ENCODE measurements around the gene ZNF793. TPM values are rescaled to one million over a fixed set of nuclear protein-coding genes. Genes with fewer than 3 reads are reported as not detected.

ZNF793 gene
- total RNA-seq, 1 donor from 2014 or later: 3.6 TPM

DNA sequence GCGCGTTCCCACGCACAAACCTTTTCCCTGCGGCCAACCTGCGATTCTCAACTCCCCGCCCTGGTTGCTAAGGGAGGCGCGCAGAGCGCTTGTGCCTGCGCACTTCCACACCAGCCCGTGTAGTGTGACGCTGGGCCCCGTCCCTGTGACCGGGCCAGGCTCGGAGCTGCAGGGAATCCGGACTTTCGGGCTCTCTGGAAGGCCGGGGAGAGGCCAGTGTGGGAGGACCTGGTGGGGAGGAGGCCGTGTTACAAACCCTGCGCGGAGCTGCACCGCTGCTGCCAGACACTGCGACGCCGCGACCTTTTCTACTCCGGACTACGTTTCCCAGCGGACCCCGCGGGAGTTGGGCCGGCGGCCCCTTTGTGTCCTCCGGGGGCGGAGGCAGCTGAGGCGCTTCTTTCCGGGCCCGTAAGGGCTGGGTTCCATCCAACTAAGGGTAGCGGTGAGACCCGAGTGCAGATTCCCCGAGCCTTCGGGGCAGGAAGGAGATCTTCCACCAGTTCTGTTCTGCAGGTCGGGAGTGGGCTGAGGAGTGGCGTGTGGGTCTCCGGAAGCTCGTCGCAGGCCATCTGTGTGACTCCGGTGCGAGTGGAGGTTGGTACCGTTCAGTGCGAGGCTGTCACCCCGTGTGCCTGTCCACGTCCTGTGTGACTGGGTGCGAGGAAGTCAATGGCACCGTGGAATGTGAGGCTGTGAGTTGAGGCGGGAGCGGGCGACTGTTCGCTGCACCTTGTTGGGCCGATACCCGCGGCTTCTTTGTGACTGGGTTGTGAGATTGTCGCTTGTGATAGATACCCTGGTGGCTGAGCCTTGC is 37.6 kb upstream of the ZNF793 start, which contains the start of gene ZNF570:
Gene ZNF570, plus strand, starts transcription at position 396 of the 817 bp plus-strand sequence. CDS start 999 bp downstream, outside the sequence.
- Histone ChIP-seq H3K36me3 (peaks cover 10 to 22% of the 10 kb centered on the region in 2 donors), H3K27me3 (no peaks in the 10 kb centered on the region), H3K27ac (peak within 1 kb of the TSS; percentile 92 to 95), H3K4me3 (peak within 1 kb of the TSS; percentile 66 to 83), H3K4me1 (peaks cover 6 to 7% of the 10 kb centered on the region in 2 donors), H3K9me3 (peaks cover 0 to 33% of the 10 kb centered on the region in 2 donors)
- TF ChIP-seq, protein P1, sequence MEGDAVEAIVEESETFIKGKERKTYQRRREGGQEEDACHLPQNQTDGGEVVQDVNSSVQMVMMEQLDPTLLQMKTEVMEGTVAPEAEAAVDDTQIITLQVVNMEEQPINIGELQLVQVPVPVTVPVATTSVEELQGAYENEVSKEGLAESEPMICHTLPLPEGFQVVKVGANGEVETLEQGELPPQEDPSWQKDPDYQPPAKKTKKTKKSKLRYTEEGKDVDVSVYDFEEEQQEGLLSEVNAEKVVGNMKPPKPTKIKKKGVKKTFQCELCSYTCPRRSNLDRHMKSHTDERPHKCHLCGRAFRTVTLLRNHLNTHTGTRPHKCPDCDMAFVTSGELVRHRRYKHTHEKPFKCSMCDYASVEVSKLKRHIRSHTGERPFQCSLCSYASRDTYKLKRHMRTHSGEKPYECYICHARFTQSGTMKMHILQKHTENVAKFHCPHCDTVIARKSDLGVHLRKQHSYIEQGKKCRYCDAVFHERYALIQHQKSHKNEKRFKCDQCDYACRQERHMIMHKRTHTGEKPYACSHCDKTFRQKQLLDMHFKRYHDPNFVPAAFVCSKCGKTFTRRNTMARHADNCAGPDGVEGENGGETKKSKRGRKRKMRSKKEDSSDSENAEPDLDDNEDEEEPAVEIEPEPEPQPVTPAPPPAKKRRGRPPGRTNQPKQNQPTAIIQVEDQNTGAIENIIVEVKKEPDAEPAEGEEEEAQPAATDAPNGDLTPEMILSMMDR (IDR thresholded peaks at IDR 0.05): no peak
- intact Hi-C loops (cut with DNase I): loop anchor here (1.0 to 10.0 kb wide), 7 partner anchors 37 to 784 kb away; partner anchors contain the start of genes ZNF383, ZNF420, ZNF567 and ZNF585A
- peak; percentile 25 to 93 for DNase-seq (ENCODE audit: low spot score in 2 of 2)

DNA sequence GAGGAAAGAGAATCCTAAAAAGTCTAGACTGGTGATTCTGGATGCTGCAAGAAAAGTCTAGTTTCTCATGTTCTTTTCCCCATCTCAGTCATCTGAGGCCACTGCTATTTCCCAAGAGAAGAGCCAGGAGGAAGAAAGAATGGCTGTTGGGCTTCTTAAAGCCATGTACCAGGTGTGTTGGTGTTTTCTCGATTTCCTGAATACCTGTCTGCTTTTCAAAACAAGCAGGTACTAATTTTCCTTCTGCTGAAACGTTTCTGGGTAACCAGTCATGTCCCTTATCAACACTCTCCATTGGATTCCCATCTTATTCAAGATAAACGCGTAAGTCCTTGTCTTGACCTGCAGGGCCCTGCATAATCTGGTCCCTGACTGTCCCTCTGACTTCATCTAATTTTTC is 36.5 kb upstream of the ZNF793 start:
- Histone ChIP-seq H3K4me3 (peak overlapping the region; percentile 66 to 83), H3K4me1 (peaks cover 6 to 7% of the 10 kb centered on the region in 2 donors), H3K27ac (no peak overlapping the region), H3K27me3 (no peaks in the 10 kb centered on the region), H3K9me3 (peaks cover 3 to 40% of the 10 kb centered on the region in 2 donors), H3K36me3 (peaks cover 9 to 23% of the 10 kb centered on the region in 2 donors)
- TF ChIP-seq, protein P1 (IDR thresholded peaks at IDR 0.05): no peak
- no peak for DNase-seq (ENCODE audit: low spot score in 2 of 2)
- intact Hi-C loops (cut with DNase I): no loop called here

DNA sequence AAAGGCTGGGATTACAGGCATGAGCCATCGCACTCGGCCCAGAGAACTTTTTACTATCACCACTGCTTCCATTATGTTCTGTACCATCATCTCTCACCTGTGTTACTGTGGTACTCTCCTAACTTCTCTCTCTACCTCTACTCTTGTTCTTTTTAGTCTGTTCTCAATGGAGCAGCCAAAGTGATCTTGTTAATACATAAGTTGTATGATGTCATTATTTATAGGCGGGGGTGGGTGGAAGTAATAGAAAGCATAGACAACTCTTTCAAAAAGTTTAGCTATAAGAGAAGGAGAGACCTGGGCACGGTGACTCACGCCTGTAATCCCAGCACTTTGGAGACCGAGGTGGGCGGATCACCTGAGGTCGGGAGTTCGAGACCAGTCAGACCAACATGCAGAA is 34.6 kb upstream of the ZNF793 start:
- Histone ChIP-seq H3K36me3 (peaks cover 26 to 43% of the 10 kb centered on the region in 2 donors), H3K9me3 (peaks cover 11 to 53% of the 10 kb centered on the region in 2 donors), H3K27ac (no peak overlapping the region), H3K4me3 (no peak overlapping the region), H3K4me1 (peaks cover 6 to 7% of the 10 kb centered on the region in 2 donors), H3K27me3 (no peaks in the 10 kb centered on the region)
- intact Hi-C loops (cut with DNase I): no loop called here
- no peak for DNase-seq (ENCODE audit: low spot score in 2 of 2)
- TF ChIP-seq, protein P1 (IDR thresholded peaks at IDR 0.05): no peak

DNA sequence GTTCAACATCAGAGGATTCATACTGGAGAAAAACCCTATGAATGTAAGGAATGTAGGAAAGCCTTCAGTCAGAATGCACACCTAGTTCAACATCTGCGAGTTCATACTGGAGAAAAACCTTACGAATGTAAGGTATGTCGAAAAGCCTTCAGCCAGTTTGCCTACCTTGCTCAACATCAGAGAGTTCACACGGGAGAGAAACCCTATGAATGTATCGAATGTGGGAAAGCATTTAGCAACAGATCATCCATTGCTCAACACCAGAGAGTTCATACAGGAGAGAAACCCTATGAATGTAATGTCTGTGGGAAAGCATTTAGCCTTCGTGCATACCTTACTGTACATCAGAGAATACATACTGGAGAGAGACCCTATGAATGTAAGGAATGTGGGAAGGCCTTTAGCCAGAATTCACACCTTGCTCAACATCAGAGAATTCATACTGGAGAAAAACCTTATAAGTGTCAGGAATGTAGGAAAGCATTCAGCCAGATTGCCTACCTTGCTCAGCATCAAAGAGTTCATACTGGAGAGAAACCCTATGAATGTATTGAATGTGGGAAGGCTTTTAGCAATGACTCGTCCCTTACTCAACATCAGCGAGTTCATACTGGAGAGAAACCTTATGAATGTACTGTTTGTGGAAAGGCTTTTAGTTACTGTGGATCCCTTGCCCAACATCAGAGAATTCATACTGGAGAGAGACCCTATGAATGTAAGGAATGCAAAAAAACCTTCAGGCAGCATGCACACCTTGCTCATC is 22.2 kb upstream of the ZNF793 start:
- Histone ChIP-seq H3K4me1 (no peaks in the 10 kb centered on the region), H3K27me3 (no peaks in the 10 kb centered on the region), H3K36me3 (peaks cover 66 to 68% of the 10 kb centered on the region in 2 donors), H3K4me3 (peak overlapping the region in 1 of 2 donors; percentile 12), H3K9me3 (peaks cover 96 to 100% of the 10 kb centered on the region in 2 donors), H3K27ac (no peak overlapping the region)
- DNase-seq (ENCODE audit: low spot score in 2 of 2): no peak
- TF ChIP-seq, protein P1 (IDR thresholded peaks at IDR 0.05): no peak
- intact Hi-C loops (cut with DNase I): no loop called here

DNA sequence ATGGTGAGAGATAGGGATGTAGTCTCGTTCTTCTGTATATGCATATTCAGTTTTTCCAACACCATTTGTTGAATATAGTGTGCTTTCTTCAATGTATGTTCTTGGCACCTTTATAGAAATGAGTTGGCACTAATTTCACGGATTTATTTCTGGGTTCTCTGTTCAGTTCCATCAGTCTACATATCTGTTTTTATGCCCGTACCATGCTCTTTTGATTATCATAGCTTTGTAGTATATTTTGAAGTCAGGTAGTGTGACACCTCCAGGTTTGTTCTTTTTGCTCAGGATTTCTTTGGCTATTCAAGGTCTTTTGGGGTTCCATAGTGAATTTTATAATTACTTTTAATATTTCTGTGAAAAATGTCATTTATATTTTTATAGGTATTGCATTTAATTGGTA is 14.5 kb upstream of the ZNF793 start:
- Histone ChIP-seq H3K4me3 (no peak overlapping the region), H3K9me3 (peaks cover 54 to 97% of the 10 kb centered on the region in 2 donors), H3K27me3 (no peaks in the 10 kb centered on the region), H3K27ac (no peak overlapping the region), H3K36me3 (no peaks in the 10 kb centered on the region), H3K4me1 (no peaks in the 10 kb centered on the region)
- no peak for DNase-seq (ENCODE audit: low spot score in 2 of 2)
- intact Hi-C loops (cut with DNase I): no loop called here
- TF ChIP-seq, protein P1 (IDR thresholded peaks at IDR 0.05): no peak
